Naive thymus-derived CD4-positive, alpha-beta T cell (primary cell): ENCODE data around the gene KAZN. TPM values are rescaled to one million over a fixed set of nuclear protein-coding genes. Genes with fewer than 3 reads are reported as not detected.

ENCODE experiments used
- ATAC-seq: fragments of 150-1000 bp; cut with Tn5 transposase; 2 replicates; pipeline ENCODE4 v1.10.0; 2021; ENCODE audit warnings: mild to moderate bottlenecking, moderate library complexity
- CTCF ChIA-PET: fragments of 350-600 bp; sonication (Branson Sonifier 250); formaldehyde crosslinking; loops from one replicate; lab custom pipeline; 2021; ENCODE audit warnings: antibody characterized with exemption; lab: Charles Lee
- POLR2A ChIA-PET: fragments of 350-600 bp; sonication (Branson Sonifier 250); formaldehyde crosslinking; loops from one replicate; lab custom pipeline; 2021; ENCODE audit warnings: antibody characterized with exemption, inconsistent platforms; lab: Charles Lee
- DNase-seq, 9 donors: peaks; one replicate each; pipeline versions ENCODE4 v3.0.0 to v3.0.0-alpha.2; 2020 to 2022; ENCODE audit warnings: mixed read lengths in 1 of 9
- H3K27ac ChIP-seq: one replicate; pipeline ENCODE4 v1.7.0; 2013; ENCODE audit warnings: mild to moderate bottlenecking, low read depth, low read length, moderate library complexity
- H3K27me3 ChIP-seq, 2 donors: one replicate each; pipeline ENCODE4 v1.7.0; 2013; ENCODE audit warnings: low read length in 2 of 2, mild to moderate bottlenecking in 2 of 2, moderate library complexity in 2 of 2; ENCODE audit not compliant: control insufficient read depth in 2 of 2, insufficient read depth in 2 of 2
- H3K36me3 ChIP-seq, 3 experiments: 1 replicate in 2 of 3; 2 replicates in 1 of 3; pipeline ENCODE4 v1.7.0; 2013; ENCODE audit warnings: low read length in 3 of 3, mild to moderate bottlenecking in 3 of 3, moderate library complexity in 1 of 3; ENCODE audit not compliant: insufficient read depth in 3 of 3, control insufficient read depth in 2 of 3
- H3K4me1 ChIP-seq, 2 donors: one replicate each; pipeline ENCODE4 v1.7.0; 2013; ENCODE audit warnings: low read length in 2 of 2, mild to moderate bottlenecking in 2 of 2, moderate library complexity in 1 of 2; ENCODE audit not compliant: control insufficient read depth in 2 of 2, insufficient read depth in 2 of 2
- H3K4me3 ChIP-seq: 2 replicates; pipeline ENCODE4 v1.7.0; 2013; ENCODE audit warnings: mild to moderate bottlenecking, low read length
- H3K9me3 ChIP-seq, 3 experiments: 1 replicate in 2 of 3; 2 replicates in 1 of 3; pipeline ENCODE4 v1.7.0; 2013; ENCODE audit warnings: low read length in 3 of 3; ENCODE audit not compliant: control insufficient read depth in 2 of 3
- H3K27ac Mint-ChIP-seq, 9 donors: one replicate each; pipeline ENCODE4 v1.8.0; 2020 to 2022; ENCODE audit warnings: mixed read lengths in 9 of 9, mild to moderate bottlenecking in 8 of 9, moderate library complexity in 5 of 9, inconsistent platforms in 2 of 9
- H3K27me3 Mint-ChIP-seq, 5 donors: one replicate each; pipeline ENCODE4 v1.8.0; 2021 to 2022; ENCODE audit warnings: mixed read lengths in 5 of 5, mild to moderate bottlenecking in 1 of 5
- H3K36me3 Mint-ChIP-seq, 5 donors: one replicate each; pipeline ENCODE4 v1.8.0; 2020 to 2022; ENCODE audit warnings: mixed read lengths in 5 of 5, mild to moderate bottlenecking in 3 of 5, inconsistent platforms in 1 of 5
- H3K4me1 Mint-ChIP-seq, 7 donors: one replicate each; pipeline ENCODE4 v1.8.0; 2020 to 2022; ENCODE audit warnings: mixed read lengths in 7 of 7, mild to moderate bottlenecking in 3 of 7, inconsistent platforms in 1 of 7
- H3K4me3 Mint-ChIP-seq, 10 donors: one replicate each; pipeline ENCODE4 v1.8.0; 2020 to 2022; ENCODE audit warnings: mild to moderate bottlenecking in 10 of 10, mixed read lengths in 10 of 10, moderate library complexity in 6 of 10, inconsistent platforms in 2 of 10
- H3K9me3 Mint-ChIP-seq, 11 donors: one replicate each; pipeline ENCODE4 v1.8.0; 2020 to 2022; ENCODE audit warnings: mixed read lengths in 11 of 11, mild to moderate bottlenecking in 4 of 11, inconsistent platforms in 1 of 11, moderate library complexity in 1 of 11
- intact Hi-C, 2 donors: fragments of 100-400 bp; cut with micrococcal nuclease; formaldehyde crosslinking; loops; one replicate each; pipeline ENCODE4 v1.15.1; 2023
- polyA plus RNA-seq, 2 donors: library from polyadenylated mRNA; unstranded; fragments of 300-500 nt; fragmentation: Illumina TruSeq; gene quantifications; one replicate each; pipeline ENCODE4 v1.2.3, GENCODE V29; 2021
- total RNA-seq, 6 experiments: library from RNA in 5 of 6; stranded (reverse) in 5 of 6; gene quantifications; 1 replicate in 5 of 6; 2 replicates in 1 of 6; pipeline ENCODE4 v1.2.3 and lab custom pipeline; 2021 to 2026

The KAZN gene
- total and polyA plus RNA-seq, 7 experiments from 2014 or later: 0.08 to 0.87 (median 0.30) TPM

GRCh38 chr1:14561014-14561693 is 37.3 kb upstream of the KAZN start:
- intact Hi-C loops: no loop called here
- H3K4me1 ChIP-seq: no peaks in the 10 kb centered on the region
- no peak for ATAC-seq
- peaks cover 0 to 8% (median 3%) of the 10 kb centered on the region in 11 donors for H3K9me3 Mint-ChIP-seq
- no peak overlapping the region for H3K27ac Mint-ChIP-seq
- DNase-seq: no peak
- no peak overlapping the region for H3K4me3 Mint-ChIP-seq
- no peaks in the 10 kb centered on the region for H3K4me1 Mint-ChIP-seq
- peaks cover 0 to 20% (median 14%) of the 10 kb centered on the region in 5 donors for H3K27me3 Mint-ChIP-seq
- ChIA-PET POLR2A (no interaction called here), CTCF (interaction anchor here (0.5 kb wide), 1 partner anchor 64 kb away, joined by 3 read pairs; no protein-coding TSS in a partner anchor)
- H3K27me3 ChIP-seq: no peaks in the 10 kb centered on the region
- no peaks in the 10 kb centered on the region for H3K9me3 ChIP-seq
- no peaks in the 10 kb centered on the region for H3K36me3 ChIP-seq
- no peak overlapping the region for H3K4me3 ChIP-seq
- no peak overlapping the region for H3K27ac ChIP-seq
- peaks cover 0 to 3% (median 0%) of the 10 kb centered on the region in 5 donors for H3K36me3 Mint-ChIP-seq

GRCh38 chr1:14565090-14565489 is 33.4 kb upstream of the KAZN start:
- DNase-seq (no peak), ATAC-seq (no peak)
- no peaks in the 10 kb centered on the region for H3K4me1 Mint-ChIP-seq
- Histone ChIP-seq H3K4me1 (no peaks in the 10 kb centered on the region), H3K4me3 (no peak overlapping the region), H3K9me3 (no peaks in the 10 kb centered on the region), H3K27ac (no peak overlapping the region), H3K27me3 (no peaks in the 10 kb centered on the region), H3K36me3 (no peaks in the 10 kb centered on the region)
- H3K27me3 Mint-ChIP-seq: peaks cover 0 to 30% (median 13%) of the 10 kb centered on the region in 5 donors
- H3K9me3 Mint-ChIP-seq: peaks cover 0 to 19% (median 5%) of the 10 kb centered on the region in 11 donors
- H3K4me3 Mint-ChIP-seq: no peak overlapping the region
- peaks cover 0 to 10% (median 0%) of the 10 kb centered on the region in 5 donors for H3K36me3 Mint-ChIP-seq
- POLR2A ChIA-PET: no interaction called here
- intact Hi-C loops: no loop called here
- CTCF ChIA-PET: no interaction called here
- no peak overlapping the region for H3K27ac Mint-ChIP-seq

GRCh38 chr1:14567056-14567455 is 31.4 kb upstream of the KAZN start:
- Histone ChIP-seq H3K27ac (no peak overlapping the region), H3K4me3 (no peak overlapping the region), H3K36me3 (no peaks in the 10 kb centered on the region), H3K4me1 (no peaks in the 10 kb centered on the region), H3K9me3 (no peaks in the 10 kb centered on the region), H3K27me3 (no peaks in the 10 kb centered on the region)
- Mint-ChIP-seq H3K4me3 (no peak overlapping the region), H3K4me1 (no peaks in the 10 kb centered on the region), H3K27me3 (peaks cover 0 to 49% (median 22%) of the 10 kb centered on the region in 5 donors), H3K36me3 (peaks cover 0 to 10% (median 0%) of the 10 kb centered on the region in 5 donors), H3K27ac (no peak overlapping the region), H3K9me3 (peaks cover 0 to 19% (median 6%) of the 10 kb centered on the region in 11 donors)
- intact Hi-C loops: no loop called here
- DNase-seq (no peak), ATAC-seq (no peak)
- ChIA-PET CTCF (no interaction called here), POLR2A (interaction anchor here (1.1 kb wide), 1 partner anchor 16 kb away, joined by 3 read pairs; no protein-coding TSS in a partner anchor)

GRCh38 chr1:14567903-14568302 is 30.6 kb upstream of the KAZN start:
- DNase-seq (no peak), ATAC-seq (no peak)
- Mint-ChIP-seq H3K27me3 (peaks cover 0 to 58% (median 23%) of the 10 kb centered on the region in 5 donors), H3K9me3 (peaks cover 0 to 19% (median 6%) of the 10 kb centered on the region in 11 donors), H3K4me1 (no peaks in the 10 kb centered on the region), H3K4me3 (no peak overlapping the region), H3K36me3 (peaks cover 0 to 10% (median 0%) of the 10 kb centered on the region in 5 donors), H3K27ac (no peak overlapping the region)
- CTCF ChIA-PET: no interaction called here
- POLR2A ChIA-PET: no interaction called here
- Histone ChIP-seq H3K4me3 (no peak overlapping the region), H3K36me3 (no peaks in the 10 kb centered on the region), H3K27ac (no peak overlapping the region), H3K27me3 (no peaks in the 10 kb centered on the region), H3K9me3 (no peaks in the 10 kb centered on the region), H3K4me1 (no peaks in the 10 kb centered on the region)
- intact Hi-C loops: no loop called here

- Mint-ChIP-seq H3K4me3 (no peak overlapping the region), H3K27me3 (peaks cover 0 to 59% (median 18%) of the 10 kb centered on the region in 5 donors), H3K27ac (no peak overlapping the region), H3K36me3 (peaks cover 0 to 10% (median 0%) of the 10 kb centered on the region in 5 donors), H3K4me1 (no peaks in the 10 kb centered on the region), H3K9me3 (peaks cover 0 to 17% (median 4%) of the 10 kb centered on the region in 11 donors)
- no peak for ATAC-seq
- Histone ChIP-seq H3K4me3 (no peak overlapping the region), H3K9me3 (no peaks in the 10 kb centered on the region), H3K36me3 (no peaks in the 10 kb centered on the region), H3K27me3 (no peaks in the 10 kb centered on the region), H3K27ac (no peak overlapping the region), H3K4me1 (no peaks in the 10 kb centered on the region)
- DNase-seq: no peak
- POLR2A ChIA-PET: no interaction called here
- intact Hi-C loops: no loop called here
- CTCF ChIA-PET: no interaction called here
Observed at GRCh38 chr1:14568716-14569355, 29.6 kb upstream of the KAZN start.

- H3K4me1 ChIP-seq: no peaks in the 10 kb centered on the region
- ChIA-PET CTCF (no interaction called here), POLR2A (no interaction called here)
- H3K27me3 ChIP-seq: no peaks in the 10 kb centered on the region
- no peak overlapping the region for H3K27ac ChIP-seq
- H3K9me3 ChIP-seq: no peaks in the 10 kb centered on the region
- Mint-ChIP-seq H3K4me1 (no peaks in the 10 kb centered on the region), H3K27ac (no peak overlapping the region), H3K9me3 (peaks cover 2 to 29% (median 8%) of the 10 kb centered on the region in 11 donors), H3K36me3 (peaks cover 0 to 10% (median 0%) of the 10 kb centered on the region in 5 donors), H3K4me3 (no peak overlapping the region), H3K27me3 (peaks cover 0 to 63% (median 21%) of the 10 kb centered on the region in 5 donors)
- H3K36me3 ChIP-seq: no peaks in the 10 kb centered on the region
- no peak for ATAC-seq
- no peak for DNase-seq
- H3K4me3 ChIP-seq: no peak overlapping the region
- intact Hi-C loops: no loop called here
Observed at GRCh38 chr1:14570514-14570913, 28.0 kb upstream of the KAZN start.
